SW480 (cell line): ENCODE results near the gene ANKRD10.
A peak's percentile ranks its signal among the peaks of the same experiment; 100 is the strongest.

Source experiments
- DNase-seq: peaks from one replicate; pipeline ENCODE4 v3.0.0-alpha.2; 2016; ENCODE audit warnings: low spot score

ANKRD10 gene

GRCh38 chr13:110914331-110915056 is 375 bp downstream of the ANKRD10 start:
- DNase-seq: peak; percentile 72

GRCh38 chr13:110914081-110914330 is 863 bp downstream of the ANKRD10 start:
- DNase-seq: no peak

- peak; percentile 31 for DNase-seq
These were observed 1.4 kb downstream of the ANKRD10 start for GRCh38 chr13:110913322-110914080.

GRCh38 chr13:110912651-110913051 is 2.2 kb downstream of the ANKRD10 start:
- DNase-seq: peak; percentile 22

GRCh38 chr13:110911880-110912279 is 3.0 kb downstream of the ANKRD10 start:
- no peak for DNase-seq

GRCh38 chr13:110910013-110910890 is 4.6 kb downstream of the ANKRD10 start:
- DNase-seq: no peak

GRCh38 chr13:110907951-110908898 is 6.6 kb downstream of the ANKRD10 start:
- DNase-seq: peak; percentile 98

GRCh38 chr13:110907301-110907700 is 7.6 kb downstream of the ANKRD10 start:
- no peak for DNase-seq

GRCh38 chr13:110904748-110905147 is 10.1 kb downstream of the ANKRD10 start:
- no peak for DNase-seq

- DNase-seq: no peak
These were observed 12.5 kb downstream of the ANKRD10 start for GRCh38 chr13:110902370-110902769.

- no peak for DNase-seq
These were observed 17.3 kb downstream of the ANKRD10 start for GRCh38 chr13:110897521-110897920.

- no peak for DNase-seq
These were observed 17.9 kb downstream of the ANKRD10 start for GRCh38 chr13:110897014-110897413.

- no peak for DNase-seq
These were observed 20.8 kb downstream of the ANKRD10 start for GRCh38 chr13:110894086-110894485.

- no peak for DNase-seq
These were observed 21.3 kb downstream of the ANKRD10 start for GRCh38 chr13:110893571-110893970.

- no peak for DNase-seq
These were observed 24.3 kb downstream of the ANKRD10 start for GRCh38 chr13:110890279-110891165.

- no peak for DNase-seq
These were observed 26.5 kb downstream of the ANKRD10 start for GRCh38 chr13:110888390-110888789.

- no peak for DNase-seq
These were observed 27.1 kb downstream of the ANKRD10 start for GRCh38 chr13:110887597-110888333.

- DNase-seq: peak; percentile 15
These were observed 27.8 kb downstream of the ANKRD10 start for GRCh38 chr13:110886870-110887596.
